RWPE1 (cell line): ENCODE measurements around the gene PSAT1.

ENCODE experiments used
- CTCF ChIA-PET: fragments of 350-600 bp; sonication (Branson Sonifier 250); formaldehyde crosslinking; extraction: SDS; loops from one replicate; lab custom pipeline; 2021; lab: Yijun Ruan, JAX
- POLR2A ChIA-PET: fragments of 400-600 bp; formaldehyde crosslinking; extraction: SDS; loops from one replicate; lab custom pipeline; 2020; ENCODE audit warnings: antibody characterized with exemption; ENCODE audit not compliant: low non-redundant PET; lab: Yijun Ruan, JAX
- DNase-seq: peaks from one replicate; pipeline ENCODE4 v3.0.0; 2012; ENCODE audit warnings: low spot score
- H3K27ac ChIP-seq: fragments of 450-650 bp; 2 replicates; pipeline ENCODE4 v1.5.1; 2017
- TF ChIP-seq, protein P1 (sequence below): fragments of 450-650 bp; conservative IDR thresholded peaks from 2 replicates; pipeline ENCODE4 v1.5.1; 2017; ENCODE audit warnings: low read depth, mild to moderate bottlenecking

Gene PSAT1

DNA sequence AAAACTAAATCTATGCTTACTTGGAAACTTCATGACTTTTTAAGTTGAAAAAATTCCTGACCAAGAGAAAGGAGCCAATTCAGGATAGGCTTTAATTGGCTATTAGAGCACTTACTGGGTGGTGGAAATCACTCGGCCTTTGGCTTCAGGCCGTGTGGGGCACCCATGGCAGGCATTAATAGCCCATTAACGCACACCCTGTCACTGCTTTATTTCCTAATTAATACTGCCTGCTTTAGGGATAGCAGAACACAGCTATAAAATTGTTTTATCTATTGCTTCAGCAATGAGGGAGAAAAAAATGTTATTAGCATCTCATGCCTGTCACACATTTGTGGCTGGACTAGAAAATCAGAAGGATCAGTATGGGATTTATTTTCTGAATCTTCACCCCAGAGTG is 58.1 kb downstream of the PSAT1 start:
- DNase-seq, result no peak
- ChIA-PET CTCF (interaction anchor here (1.2 to 2.1 kb wide), 2 partner anchors 11 to 14 kb away, joined by 3 to 9 read pairs; no protein-coding TSS in a partner anchor), POLR2A (no interaction called here)
- H3K27ac ChIP-seq, result no peak overlapping the region
- TF ChIP-seq, protein P1, sequence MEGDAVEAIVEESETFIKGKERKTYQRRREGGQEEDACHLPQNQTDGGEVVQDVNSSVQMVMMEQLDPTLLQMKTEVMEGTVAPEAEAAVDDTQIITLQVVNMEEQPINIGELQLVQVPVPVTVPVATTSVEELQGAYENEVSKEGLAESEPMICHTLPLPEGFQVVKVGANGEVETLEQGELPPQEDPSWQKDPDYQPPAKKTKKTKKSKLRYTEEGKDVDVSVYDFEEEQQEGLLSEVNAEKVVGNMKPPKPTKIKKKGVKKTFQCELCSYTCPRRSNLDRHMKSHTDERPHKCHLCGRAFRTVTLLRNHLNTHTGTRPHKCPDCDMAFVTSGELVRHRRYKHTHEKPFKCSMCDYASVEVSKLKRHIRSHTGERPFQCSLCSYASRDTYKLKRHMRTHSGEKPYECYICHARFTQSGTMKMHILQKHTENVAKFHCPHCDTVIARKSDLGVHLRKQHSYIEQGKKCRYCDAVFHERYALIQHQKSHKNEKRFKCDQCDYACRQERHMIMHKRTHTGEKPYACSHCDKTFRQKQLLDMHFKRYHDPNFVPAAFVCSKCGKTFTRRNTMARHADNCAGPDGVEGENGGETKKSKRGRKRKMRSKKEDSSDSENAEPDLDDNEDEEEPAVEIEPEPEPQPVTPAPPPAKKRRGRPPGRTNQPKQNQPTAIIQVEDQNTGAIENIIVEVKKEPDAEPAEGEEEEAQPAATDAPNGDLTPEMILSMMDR, result no peak

DNA sequence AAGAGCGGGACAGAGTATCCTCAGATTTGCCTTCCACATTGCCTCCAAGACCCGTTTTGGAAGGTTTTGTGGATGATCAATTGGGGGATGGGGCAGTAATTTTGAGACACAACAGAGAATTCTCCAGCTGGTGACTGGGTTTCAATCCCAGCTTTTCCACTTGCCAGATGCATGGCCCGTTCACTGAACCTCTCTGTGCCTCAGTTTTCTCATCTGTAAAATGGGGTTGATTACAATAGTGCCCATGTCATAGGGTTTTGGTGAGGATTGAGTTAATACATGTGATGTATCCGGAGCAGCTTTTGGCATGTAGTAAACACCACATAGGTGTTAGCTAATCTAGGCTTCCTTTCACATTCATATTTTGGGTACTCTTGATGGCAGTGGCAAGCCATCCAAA is 59.7 kb downstream of the PSAT1 start:
- ChIA-PET POLR2A (no interaction called here), CTCF (no interaction called here)
- no peak overlapping the region for H3K27ac ChIP-seq
- TF ChIP-seq, protein P1, result no peak
- no peak for DNase-seq

DNA sequence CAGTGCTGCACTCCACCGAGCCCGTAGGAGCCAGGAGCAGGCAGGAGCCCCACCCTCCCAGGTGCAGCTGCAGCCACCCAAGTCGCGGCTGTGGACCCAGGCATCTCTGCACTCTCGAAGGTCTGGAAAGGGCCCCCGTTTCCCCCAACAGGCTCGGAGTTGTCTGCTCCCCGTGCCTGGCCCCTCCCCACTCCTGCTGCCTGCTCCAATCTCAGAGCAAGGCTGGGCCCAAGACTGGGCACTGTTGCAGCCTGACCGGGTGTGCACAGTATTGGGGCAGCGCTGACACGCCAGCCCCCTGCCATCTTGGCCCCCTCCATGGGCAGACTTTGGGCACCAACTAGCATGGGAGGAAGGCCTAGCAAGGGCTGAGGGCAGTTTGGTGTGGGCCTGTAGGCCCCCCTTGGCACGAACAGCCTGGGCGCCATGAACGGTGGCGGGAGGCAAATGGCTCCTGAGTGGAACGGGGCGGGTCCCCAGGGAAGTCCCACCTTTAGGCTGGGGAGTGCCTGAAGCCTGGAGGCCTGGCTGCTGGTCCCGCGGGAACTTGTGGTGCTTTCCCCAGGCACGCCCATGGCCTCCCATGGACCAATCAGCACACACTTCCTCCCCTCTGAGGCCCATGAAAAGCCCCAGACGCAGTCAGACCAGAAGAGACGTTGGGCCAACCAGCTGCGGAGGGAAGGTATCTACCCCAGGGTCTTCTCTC is 60.4 kb downstream of the PSAT1 start:
- CTCF ChIA-PET, result no interaction called here
- no peak overlapping the region for H3K27ac ChIP-seq

DNA sequence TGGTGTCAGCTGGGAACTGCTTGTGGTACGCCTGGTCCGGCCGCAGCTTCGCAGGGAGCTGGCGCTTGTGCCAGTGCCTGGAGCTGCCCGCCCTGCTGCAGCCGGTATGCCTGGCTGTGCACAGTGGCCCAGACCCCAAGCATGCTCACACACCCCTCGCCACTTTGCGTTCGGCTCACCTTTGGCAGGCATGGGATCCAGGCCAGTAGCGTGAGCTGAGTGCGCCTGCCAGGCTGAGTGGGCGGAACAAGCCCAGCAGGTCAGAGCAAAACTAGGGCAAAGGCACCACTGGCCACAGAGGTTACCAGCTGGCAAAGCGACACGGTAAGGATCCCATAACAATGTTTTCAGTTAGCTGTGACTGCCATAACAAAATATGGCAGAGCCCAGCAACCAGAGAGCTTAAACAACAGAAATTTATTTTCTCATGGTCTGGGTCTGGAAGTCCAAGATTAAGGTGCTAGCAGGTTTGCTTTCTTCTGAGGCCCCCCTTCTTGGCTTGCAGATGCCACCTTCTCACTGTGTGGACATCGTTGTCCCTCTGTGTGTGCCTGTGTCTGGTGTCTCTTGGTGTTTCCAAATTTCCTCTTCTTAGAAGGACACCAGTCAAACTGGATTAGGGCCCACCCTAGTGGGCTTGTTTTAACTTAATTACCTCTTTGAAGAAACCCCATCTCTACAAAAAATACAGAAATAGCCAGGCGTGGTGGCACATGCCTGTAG is 61.6 kb downstream of the PSAT1 start:
- DNase-seq, result no peak
- ChIA-PET CTCF (interaction anchor here (0.5 to 1.1 kb wide), 4 partner anchors 11 to 1293 kb away, joined by 3 to 4 read pairs (median 3); no protein-coding TSS in a partner anchor), POLR2A (no interaction called here)
- TF ChIP-seq, protein P1, result no peak
- no peak overlapping the region for H3K27ac ChIP-seq

More for the DNA sequence above, 60.4 kb downstream of the PSAT1 start:
- TF ChIP-seq, protein P1, result no peak
- POLR2A ChIA-PET, result no interaction called here
- no peak for DNase-seq

GRCh38 chr9:78363221-78363620 is 66.3 kb downstream of the PSAT1 start:
- ChIA-PET CTCF (interaction anchor here (0.5 kb wide), 1 partner anchor 950 kb away, joined by 3 read pairs; no protein-coding TSS in a partner anchor), POLR2A (no interaction called here)
- DNase-seq, result no peak
- TF ChIP-seq, protein P1, result no peak
- H3K27ac ChIP-seq, result no peak overlapping the region
